ENCODE measurements around the gene MYL4.

GRCh38 chr17:47176389-47176826 is 32.7 kb upstream of the MYL4 start:
- no peak for TF ChIP-seq CTCF (IDR thresholded peaks at IDR 0.05)
- no peak for TF ChIP-seq EP300 (IDR thresholded peaks at IDR 0.05)
- TF ChIP-seq POLR2A (IDR thresholded peaks at IDR 0.05; ENCODE audit: low read depth) = no peak
- TF ChIP-seq POLR2AphosphoS5 (IDR thresholded peaks at IDR 0.05) = no peak
